ENCODE measurements around the gene SAMD4B.
"Not testable (repeated sequence)": the region's sequence is repeated elsewhere in the genome, so short reads cannot be mapped to it uniquely, and the experiment has no call there.

Gene SAMD4B

DNA sequence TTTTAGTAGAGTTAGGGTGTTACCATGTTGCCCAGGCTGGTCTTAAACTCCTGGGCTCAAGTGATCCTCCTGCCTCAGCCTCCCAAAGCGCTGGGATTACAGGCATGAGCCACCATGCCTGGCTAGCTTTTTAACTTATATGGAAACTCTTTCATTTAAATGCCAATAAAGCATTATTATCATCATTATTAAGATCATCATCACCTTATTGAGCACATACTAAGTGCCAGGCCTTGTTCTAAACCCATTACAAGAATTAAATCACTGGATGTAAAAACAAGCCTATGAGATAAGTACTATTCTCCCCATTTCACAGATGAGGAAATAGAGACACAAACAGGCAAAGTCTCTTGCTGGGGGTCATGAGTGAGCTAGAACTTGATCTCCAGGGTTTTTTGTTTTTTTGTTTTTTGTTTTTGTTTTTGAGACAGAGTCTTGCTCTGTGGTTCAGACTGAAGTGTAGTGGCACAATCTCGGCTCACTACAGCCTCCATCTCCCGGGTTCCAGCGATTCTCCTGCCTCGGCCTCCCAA is 7.7 kb upstream of the SAMD4B start:
- no peak for DNase-seq

DNA sequence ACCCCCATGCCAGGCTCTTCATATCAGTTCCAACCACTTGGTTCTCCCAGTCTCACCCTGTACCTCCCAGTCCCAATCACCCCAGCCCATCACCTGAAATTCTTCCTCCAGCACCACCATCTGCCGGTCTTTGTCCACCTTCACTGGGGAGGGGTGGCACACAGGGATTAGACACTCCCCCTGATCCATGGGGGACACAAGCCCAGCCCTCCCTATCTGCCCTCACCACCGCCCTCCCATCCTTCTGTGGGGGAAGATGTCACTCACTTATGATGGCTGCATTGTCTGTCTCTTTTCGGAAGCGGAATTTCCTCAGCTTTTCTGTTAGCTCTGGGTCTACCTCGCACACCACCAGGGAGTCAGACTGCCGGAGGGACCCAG is 7.1 kb upstream of the SAMD4B start:
- no peak for DNase-seq

DNA sequence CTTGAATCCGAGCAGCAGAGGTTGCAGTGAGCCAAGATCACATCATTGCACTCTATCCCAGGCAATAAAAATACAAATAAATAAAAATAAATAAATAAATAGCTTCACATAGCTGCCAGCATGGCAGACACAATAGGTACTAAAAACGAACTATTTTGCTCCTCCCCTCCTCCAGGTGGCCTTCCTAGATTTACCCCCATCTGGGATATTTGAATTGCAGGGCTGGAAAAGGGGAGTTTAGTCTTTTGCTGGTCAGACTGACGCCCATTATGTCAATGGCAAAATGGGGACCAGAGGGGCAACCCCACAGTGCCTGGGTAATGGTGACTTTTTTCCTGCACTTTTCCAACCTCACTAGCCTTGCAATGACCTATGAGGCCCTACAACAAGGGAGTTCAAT is 5.7 kb upstream of the SAMD4B start:
- no peak for DNase-seq

DNA sequence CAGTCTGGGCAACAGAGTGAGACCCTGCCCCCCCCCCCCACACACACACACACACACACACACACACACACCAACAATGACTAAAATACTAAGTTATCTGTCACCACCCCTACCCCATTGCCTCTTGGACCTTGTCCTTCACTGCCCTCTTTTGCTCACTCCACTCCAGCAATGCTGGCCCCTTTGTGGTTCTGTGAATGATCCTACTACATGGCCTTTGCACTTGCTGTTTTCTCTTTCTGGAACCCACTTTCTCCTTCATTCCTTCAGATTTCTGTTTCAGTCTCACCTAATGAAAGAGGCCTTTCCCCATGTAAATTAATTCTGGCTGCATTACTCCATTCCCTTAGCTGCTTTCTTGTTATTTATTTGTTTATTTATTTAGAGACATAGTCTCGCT is 2.5 kb upstream of the SAMD4B start:
- DNase-seq = no peak

DNA sequence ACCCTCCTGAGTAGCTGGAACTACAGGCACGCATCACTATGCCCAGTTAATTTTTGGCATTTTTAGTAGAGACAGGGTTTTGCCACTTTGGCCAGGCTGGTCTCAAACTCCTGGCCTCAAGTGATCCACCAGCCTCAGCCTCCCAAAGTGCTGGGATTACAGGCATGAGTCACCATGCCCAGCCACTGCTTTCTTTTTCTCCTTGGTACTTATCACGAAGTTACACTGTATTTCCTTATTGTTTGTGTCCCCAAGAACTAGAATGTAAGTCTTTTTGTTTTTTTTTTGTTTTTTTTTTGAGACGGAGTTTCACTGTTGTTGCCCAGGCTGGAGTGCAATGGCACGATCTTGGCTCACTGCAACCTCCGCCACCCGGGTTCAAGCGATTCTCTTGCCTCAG is 2.1 kb upstream of the SAMD4B start:
- DNase-seq = not testable (repeated sequence)

DNA sequence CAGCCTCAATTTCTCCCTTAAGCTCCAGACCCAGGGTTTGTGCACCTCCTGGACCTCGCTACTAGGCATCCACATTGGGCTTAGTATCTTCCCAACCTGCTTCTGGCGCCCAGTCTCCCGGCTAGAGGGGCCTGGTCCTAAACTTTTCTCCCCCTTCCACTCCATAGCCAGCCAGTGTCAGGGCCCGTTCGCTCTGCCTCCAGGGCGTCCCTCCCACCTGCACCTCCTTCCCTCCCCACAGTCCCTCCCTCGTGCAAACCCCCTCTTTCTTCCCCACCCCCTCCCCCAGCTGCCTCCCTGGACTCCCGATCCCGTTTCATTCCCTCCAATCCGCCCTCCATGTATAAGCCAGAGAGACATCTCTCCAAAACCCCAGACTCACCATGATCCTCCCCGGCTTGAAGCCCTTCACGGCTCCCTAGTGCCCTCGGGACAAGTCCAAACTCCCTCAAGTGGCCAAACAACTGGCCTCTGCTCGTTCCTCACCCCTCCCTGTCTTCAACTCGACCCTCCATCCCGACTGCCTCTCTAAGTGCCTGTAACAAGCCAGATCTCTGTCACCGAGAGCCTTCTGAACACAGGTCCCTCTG is 997 bp upstream of the SAMD4B start:
- DNase-seq = no peak

DNA sequence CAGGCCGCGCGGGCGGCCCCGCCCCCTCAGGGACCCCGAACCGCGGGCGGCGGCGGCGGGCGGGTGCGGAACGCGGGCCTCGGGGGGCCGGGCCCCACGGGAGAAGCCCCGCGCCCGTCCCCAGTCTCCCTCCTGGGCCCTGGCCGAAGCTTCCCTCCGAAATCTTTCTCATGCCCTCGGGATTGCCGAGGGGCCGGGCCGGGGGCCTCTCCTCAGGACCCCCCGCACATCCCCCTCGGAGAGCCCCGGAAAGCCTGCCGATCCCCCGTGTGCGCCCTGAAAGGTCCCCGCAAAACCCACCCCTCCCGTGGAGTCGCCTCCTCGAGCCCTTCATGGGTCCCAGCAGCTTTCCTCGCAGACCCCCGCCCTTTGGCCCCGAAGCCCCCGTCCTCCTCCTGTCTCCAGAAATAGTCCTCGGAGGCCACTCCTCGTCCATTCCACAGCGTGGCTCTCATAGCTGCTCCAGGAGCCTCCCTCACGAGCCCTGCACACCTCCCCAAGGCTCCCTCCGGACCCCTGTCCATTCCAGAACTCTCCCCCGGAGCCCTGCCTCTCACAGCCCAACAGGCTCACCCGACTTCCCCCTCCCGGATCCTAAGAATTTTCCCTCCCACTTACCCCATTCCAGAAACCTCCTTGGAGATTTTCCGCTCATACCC is 555 bp downstream of the SAMD4B start:
- DNase-seq = no peak

DNA sequence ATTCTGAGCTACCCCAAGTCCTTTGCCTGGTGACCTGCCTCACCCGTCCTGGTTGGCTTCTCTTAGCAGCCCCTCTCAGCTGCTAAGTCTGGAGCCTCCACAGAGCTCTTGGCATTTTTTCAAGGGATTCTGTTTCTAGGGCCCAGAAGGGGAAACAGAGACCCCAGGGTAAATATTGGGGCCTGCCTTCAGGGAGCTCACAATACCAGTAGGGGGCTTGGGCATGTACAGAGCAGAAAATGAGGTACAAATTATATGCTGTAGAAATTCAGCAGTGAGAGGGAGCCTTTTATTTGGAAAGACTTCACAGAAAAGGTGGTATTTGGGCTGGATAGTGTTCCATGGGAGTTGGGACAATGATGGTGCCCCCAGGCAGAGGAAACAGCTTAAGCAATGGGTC is 3.7 kb downstream of the SAMD4B start:
- DNase-seq = no peak

DNA sequence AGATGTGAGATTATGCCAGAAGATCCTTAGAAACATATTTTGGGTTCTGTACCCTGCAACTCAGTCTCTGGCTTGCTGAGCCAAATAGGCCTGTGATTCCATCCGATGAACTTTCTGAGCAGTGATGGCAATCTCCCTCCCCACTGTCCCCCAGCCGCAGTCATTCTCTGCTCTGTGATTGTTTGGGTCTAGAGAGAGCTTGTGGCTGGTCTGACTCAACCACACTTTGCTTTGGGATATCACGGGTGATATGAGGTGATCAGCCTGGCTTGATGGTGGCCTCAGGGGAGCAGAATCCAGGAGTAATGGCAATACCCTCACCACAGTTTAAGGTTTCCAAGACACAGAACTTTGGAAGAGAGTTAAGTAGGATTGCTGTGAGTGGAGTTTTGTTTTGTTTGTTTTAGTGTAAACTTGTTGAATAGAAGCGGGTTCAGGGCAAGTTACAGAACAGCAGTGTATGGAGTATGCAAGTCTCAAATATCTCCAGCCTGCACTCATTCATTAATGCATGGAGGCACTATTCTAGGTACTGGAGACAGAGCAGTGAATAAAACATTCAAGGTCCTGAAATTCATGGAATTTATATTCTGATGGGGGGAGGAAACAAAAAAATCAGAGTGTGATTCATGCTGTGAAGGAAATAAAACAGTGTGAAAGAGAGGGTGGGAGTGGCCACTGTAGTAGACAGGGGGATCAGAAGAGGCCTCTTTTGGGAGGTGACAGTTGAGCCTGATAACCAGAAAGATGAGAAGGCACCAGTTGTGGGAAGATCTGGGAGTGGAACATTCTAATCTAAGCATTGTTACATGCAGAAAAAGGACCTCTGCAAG is 5.3 kb downstream of the SAMD4B start:
- DNase-seq = no peak

DNA sequence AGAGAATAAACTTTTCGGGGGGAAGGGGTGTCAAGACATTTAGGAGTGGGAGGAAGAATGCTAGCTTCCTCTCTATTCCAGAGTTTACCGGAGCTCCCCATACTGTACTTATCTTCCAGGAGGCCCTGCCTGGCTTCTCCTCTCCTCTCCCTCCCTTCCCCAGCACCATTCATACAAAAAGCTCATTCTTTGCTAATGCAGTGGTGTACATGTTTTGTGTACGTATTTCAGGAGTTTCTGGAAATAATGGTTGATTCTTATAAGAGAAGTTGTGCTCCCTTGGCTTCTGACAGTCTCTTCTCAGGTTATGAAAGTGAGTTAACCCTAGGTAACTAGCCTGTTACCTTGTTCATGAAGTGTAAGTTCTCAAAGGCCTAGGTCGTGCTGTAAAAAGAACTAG is 7.1 kb downstream of the SAMD4B start:
- peak; percentile 42 for DNase-seq

DNA sequence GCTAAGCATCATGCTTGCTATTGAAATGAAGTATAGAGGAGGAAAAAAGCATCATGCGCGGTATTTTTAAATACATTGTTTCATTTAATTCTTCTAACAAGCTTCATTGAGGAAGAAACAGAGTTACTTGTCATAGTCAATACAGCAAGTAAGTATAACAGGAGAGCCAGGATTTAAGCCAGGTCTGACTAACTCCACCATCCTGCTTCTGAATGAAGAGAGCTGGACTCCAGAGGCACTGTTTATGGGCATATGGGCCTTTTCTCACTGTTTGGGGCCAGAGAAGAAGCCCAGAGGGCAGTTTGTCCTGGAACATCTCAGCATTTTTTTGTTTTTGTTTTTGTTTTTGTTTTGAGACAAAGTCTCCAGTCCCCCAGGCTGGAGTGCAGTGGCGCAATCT is 7.9 kb downstream of the SAMD4B start:
- DNase-seq = no peak

DNA sequence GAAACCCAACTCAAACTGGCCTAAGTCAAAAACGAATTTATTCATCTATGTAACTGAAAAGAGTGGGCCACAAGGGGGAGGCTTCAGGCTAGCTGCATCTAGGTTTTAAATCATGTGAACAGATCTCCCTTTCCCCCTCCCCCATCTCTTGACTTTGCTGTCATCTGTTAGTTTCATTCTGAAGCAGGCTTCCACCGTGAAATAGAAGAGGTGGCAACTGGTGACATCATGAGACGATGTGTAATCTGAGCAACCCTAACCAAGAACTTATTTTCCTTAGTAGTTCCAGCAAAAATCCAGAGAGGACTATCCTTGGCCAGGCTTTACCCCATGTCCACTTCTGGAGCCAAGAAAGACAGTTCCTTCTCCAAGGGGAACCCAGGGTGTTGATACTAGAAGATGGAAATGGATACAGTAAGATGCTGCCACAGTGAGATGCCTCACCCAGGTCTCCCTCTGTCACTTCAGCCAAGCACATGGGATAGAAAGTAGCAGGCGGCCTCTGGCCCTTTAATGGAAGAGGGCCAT is 9.4 kb downstream of the SAMD4B start:
- DNase-seq = no peak

DNA sequence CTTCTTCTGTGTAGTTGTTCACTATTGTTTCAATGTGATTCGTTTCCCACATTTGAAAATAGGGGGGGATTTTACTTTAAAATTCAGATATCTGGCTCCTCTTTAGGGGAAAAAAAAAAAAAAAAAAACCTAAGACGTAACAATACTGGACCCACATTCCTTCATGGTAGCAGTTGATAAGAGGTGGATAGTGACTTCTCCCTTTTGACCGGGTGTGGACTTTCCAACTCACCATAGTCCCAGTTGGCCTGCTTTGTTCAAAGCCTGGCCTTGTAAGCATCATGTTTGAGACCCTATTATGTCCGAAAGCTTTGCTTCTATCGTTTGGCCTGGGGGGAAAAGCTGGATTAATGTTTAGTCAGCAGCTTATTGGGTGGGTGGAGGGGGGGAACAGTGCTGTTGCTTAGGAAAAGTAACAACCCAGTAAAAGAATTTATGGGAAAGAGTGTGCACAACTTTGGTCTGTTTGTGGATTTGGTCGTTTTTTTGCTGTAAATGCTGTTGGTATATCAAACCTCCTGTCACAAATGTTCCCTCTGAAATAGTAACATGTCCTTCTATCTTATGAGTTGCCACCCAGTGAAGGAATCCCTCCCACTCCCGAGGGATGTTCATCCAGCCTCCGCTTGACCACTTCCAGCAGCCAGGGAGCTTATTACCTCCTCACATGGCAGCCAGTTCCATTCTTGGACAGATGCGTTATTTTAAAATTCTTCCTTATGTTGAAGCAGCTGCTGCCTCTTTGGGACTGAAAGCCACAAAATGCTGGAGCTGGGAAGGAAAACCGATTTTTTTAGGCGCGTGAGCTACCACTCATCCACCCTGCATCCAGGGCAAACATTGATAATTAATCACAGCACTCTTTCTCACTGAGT is 10.4 kb downstream of the SAMD4B start:
- DNase-seq = no peak

DNA sequence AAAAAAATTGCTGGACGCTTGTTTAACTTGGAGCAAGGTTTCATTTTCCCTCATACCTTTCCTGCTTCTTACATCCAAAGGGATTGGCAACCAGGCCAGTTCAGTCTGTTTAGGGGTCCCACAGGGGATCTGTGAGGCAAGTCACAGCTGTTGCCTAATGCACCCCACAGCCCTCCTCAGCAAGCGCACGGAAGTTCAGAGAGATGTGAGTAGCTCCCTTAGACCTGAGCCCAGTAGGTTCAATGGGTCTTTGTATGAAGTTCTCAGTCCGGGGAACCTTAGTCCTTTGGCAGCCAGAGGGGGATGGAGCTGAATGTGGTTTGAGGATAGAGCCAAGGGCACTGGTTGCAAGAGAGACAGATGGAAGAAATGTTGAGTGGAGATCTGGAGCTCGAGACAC is 13.0 kb downstream of the SAMD4B start:
- peak; percentile 63 for DNase-seq

DNA sequence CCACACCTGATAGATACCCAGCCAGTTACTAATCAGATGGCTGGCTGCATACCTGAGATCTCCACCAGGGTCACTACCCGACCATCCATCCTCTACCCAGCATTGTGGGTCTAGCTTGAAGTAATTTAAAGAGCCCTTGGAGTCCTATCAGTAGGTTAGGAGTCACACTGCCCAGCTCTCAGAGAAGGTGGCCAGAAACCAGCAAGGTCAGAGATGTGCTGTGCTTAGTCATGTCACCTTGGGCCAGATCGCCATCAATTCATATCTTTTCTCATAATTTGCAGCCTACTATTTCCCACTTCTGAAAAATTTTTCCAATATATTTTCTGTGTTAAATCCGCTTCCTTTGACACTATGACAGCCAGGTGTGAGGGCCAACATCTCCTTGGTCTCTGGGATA is 13.9 kb downstream of the SAMD4B start:
- no peak for DNase-seq

DNA sequence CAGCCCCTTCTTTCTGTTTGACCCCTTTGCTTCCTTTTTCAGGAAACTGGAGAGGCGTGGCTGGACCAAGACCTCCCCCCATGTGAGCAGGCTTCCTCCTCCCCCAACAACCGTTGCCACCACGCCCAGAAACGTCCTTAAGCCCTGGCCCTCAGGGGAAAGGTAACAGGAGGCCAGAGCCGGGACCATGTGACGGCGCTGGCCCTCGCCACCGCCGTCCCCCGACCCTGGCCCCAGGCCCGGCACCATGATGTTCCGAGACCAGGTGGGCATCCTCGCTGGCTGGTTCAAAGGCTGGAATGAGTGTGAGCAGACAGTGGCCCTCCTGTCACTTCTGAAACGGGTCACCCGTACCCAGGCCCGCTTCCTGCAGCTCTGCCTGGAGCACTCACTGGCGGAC is 14.4 kb downstream of the SAMD4B start:
- DNase-seq = no peak

DNA sequence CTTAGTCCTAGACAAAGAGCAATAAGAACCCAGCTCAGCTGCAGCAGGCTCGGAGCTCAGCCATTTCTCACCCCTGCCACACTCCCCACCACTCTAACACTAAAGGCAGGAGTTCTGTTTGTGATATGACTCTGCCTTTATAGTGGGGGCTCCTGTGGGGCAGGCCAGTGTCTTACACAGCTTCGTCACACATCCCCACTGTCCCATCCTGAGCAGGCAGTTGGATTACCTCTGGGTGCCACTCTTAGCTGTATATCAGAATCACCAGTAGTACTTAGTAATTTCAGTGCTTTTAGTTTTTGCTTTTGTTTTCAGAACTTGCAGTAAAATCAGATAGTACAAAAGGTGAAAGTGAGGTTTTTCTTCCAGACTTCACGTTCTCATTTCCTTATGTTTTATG is 16.8 kb downstream of the SAMD4B start:
- DNase-seq = no peak

DNA sequence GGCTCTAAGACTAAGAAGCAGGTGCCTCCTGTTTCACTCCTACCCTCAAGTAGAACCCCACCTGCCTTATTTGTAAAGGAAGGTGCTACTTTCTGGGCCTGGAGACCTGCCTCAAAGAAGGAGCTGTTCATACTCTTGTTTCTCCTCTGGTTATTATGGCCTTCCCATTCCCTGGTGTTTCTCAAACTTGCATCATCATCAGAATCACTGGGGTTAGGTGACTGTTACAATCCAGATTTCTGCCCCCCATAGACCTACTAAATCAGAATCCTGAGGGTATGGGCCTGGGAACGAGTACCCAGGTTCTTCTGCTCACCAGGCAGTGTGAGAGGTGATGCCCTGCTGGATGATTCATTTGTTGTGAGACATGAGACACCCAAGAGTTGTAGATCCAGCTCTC is 18.4 kb downstream of the SAMD4B start:
- DNase-seq = no peak

DNA sequence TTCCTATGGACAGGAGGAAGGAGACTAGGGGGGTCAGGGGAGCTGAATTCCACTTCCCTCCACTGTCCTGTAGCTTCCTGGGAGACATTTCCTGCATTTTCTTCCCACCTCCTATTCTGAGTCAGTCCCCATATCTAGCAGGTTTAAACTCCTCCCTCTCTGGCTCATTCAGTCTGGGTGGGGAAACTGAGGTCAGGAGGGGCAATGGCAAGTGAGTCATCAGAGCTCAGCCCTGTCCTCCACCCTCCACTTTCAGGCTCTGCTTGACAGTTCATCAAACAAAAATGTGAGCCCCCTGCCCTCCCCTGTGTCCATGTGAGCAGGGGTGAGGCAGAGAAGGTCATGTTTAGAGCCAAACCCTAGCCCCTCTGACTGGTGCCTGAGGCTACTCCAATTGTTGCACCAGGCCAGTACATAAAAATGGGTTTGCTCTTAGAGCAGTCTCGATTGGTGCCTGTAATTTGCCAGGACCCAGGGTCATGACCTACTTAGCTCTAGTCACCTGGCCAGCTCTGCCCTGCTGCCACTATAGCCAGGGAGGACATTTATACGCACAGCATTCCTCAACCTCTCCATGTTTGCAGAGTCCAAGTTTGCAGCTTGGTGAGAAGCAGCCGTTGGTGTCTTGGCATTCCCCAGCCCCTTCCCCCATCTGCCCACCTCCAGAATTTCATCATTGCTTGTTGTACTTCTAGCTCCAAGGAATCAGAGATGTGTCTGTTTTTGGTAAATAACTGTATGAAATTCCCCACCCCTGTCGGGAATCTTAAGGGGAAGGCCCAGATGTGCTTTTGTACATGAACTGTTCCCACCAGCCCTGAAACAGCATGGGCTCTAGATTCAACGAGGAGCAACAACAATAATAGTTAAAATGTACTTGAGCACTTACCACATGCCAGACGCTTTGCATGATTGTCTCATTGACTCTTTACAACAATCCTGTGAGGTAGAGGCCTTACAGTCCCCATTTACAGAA is 20.7 kb downstream of the SAMD4B start:
- DNase-seq = no peak

DNA sequence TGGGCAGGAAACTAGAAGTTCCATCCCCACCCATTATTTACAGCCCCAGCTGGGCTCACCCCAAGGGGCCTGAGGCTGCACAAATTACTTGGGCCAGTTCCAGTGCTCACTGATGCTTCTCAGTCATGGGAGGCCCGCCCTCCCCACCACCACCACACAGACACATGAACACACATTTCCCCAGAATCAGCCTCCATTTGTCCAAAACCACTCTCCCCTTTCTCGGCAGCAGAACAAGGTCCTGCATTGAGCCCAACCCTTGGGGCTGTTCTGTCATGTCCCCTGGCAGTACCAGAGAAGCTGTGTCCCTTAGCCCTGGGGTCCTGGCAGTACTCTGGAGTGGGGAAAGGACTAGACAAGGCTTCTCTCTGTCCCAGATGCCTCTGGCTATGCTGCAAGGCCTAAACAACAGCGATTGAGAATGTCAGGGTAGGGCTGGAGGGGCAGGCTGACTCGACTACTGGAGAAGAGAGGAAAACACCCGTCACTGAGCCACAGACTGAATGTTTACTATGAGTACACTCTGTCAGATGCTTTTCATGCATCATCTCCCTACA is 21.8 kb downstream of the SAMD4B start:
- DNase-seq = peak; percentile 90

DNA sequence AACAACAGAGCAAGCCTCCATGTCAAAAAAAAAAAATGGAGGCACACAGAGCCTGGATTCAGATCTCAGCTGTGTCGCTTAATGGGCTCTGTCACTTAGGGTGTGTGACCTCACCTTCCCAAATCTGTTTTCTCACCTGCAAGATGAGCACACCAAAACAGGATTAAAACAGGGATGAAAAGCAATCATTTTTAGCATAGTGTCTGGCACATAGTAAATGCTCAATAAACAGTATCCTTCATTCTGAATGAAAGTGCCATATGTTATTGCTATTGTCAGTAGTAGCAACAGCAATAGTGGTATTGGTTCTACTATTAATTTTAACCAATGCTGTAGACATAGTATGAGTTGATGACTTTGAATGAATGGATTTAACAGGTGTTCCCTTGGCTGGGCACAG is 23.3 kb downstream of the SAMD4B start:
- no peak for DNase-seq

Measured in midbrain (tissue), 1 donor.